K562 (cell line): ENCODE data around the gene PDZD8. TPM values are rescaled to one million over a fixed set of nuclear protein-coding genes. Genes with fewer than 3 reads are reported as not detected.
A peak's percentile ranks its signal among the peaks of the same experiment; 100 is the strongest.

ENCODE experiments used
- ARID1B ChIP-seq: fragments of 450-650 bp; IDR thresholded peaks from 2 replicates; pipeline ENCODE4 v1.6.1; 2016; ENCODE audit warnings: antibody characterized with exemption, mild to moderate bottlenecking, inconsistent platforms
- ARID4B ChIP-seq: sonication (generic); formaldehyde crosslinking; IDR thresholded peaks from 2 replicates; pipeline ENCODE4 v1.8.0; 2022; ENCODE audit warnings: mild to moderate bottlenecking, missing genetic modification reagents
- CEBPG ChIP-seq, 3 experiments: fragments of 200-800 bp in 1 of 3; sonication (Bioruptor generic) in 1 of 3; sonication (generic) in 1 of 3; formaldehyde crosslinking in 1 of 3; IDR thresholded peaks in 2 of 3; conservative IDR thresholded peaks in 1 of 3; 2 replicates each; pipeline versions ENCODE4 v1.6.1 to v1.8.0; 2016 to 2022; ENCODE audit warnings: missing compliant biosample characterization in 2 of 3, missing genetic modification characterization in 2 of 3, mild to moderate bottlenecking in 1 of 3, missing genetic modification reagents in 1 of 3
- EP400 ChIP-seq: fragments of 450-650 bp; IDR thresholded peaks from 2 replicates; pipeline ENCODE4 v1.6.1; 2017; ENCODE audit warnings: antibody characterized with exemption, mild to moderate bottlenecking, moderate library complexity
- HDAC1 ChIP-seq, 2 experiments: fragments of 450-650 bp; IDR thresholded peaks; 2 replicates each; pipeline ENCODE4 v1.6.1; 2016 to 2017; ENCODE audit warnings: inconsistent platforms in 1 of 2, mild to moderate bottlenecking in 1 of 2, moderate library complexity in 1 of 2
- JUND ChIP-seq, 2 experiments: IDR thresholded peaks; 2 replicates in 1 of 2; 3 replicates in 1 of 2; pipeline ENCODE4 v1.6.1; 2011; ENCODE audit warnings: borderline replicate concordance in 2 of 2, low read depth in 2 of 2, low read length in 2 of 2, improper control_type of control experiment in 1 of 2, missing biosample characterization in 1 of 2, missing genetic modification characterization in 1 of 2, missing genetic modification reagents in 1 of 2
- MAX ChIP-seq: sonication (generic); formaldehyde crosslinking; IDR thresholded peaks from 2 replicates; pipeline ENCODE4 v1.9.0; 2022; ENCODE audit warnings: mild to moderate bottlenecking, missing genetic modification reagents
- MEIS2 ChIP-seq: fragments of 450-650 bp; IDR thresholded peaks from 2 replicates; pipeline ENCODE4 v1.6.1; 2014; ENCODE audit warnings: mild to moderate bottlenecking; ENCODE audit not compliant: partially characterized antibody
- PHB ChIP-seq: fragments of 250-450 bp; sonication (Bioruptor Pico); IDR thresholded peaks from 2 replicates; pipeline ENCODE4 v1.5.0; 2021
- PRDM10 ChIP-seq: fragments of 450-650 bp; IDR thresholded peaks from 2 replicates; pipeline ENCODE4 v1.6.1; 2018; ENCODE audit not compliant: partially characterized antibody
- RHOXF2B ChIP-seq: fragments of 250-450 bp; sonication (Bioruptor Pico); conservative IDR thresholded peaks from 2 replicates; pipeline ENCODE4 v1.5.1; 2021
- RNF2 ChIP-seq: sonication (generic); IDR thresholded peaks from 2 replicates; pipeline ENCODE4 v1.6.1; 2016
- TCF7 ChIP-seq: sonication (generic); IDR thresholded peaks from 2 replicates; pipeline ENCODE4 v1.6.1; 2016; ENCODE audit warnings: antibody characterized with exemption, borderline replicate concordance
- ZBTB1 ChIP-seq: sonication (generic); formaldehyde crosslinking; IDR thresholded peaks from 2 replicates; pipeline ENCODE4 v1.8.1; 2023; ENCODE audit warnings: missing genetic modification reagents, low read depth, mild to moderate bottlenecking, borderline replicate concordance
- ZBTB7A ChIP-seq: IDR thresholded peaks from 2 replicates; pipeline ENCODE4 v1.6.1; 2011; ENCODE audit warnings: low read depth, mild to moderate bottlenecking, low read length, moderate library complexity, borderline replicate concordance; ENCODE audit not compliant: control insufficient read depth
- ZFP36 ChIP-seq: fragments of 150-350 bp; IDR thresholded peaks from 2 replicates; pipeline ENCODE4 v1.6.1; 2018; ENCODE audit warnings: low read length, low read depth; ENCODE audit not compliant: partially characterized antibody
- polyA plus RNA-seq, 8 experiments: library from polyadenylated mRNA; depleted of rRNA in 4 of 8; stranded (reverse) in 5 of 8; unstranded in 3 of 8; fragments of >200 nt; fragmentation: Nextera tagmentation in 2 of 8; fragmentation: Illumina TruSeq in 1 of 8; extraction: Ambion mirVana in 2 of 8; extraction: Trizol in 1 of 8; gene quantifications; 2 replicates each; pipeline versions ENCODE4 v1.2.1 to v1.2.3, GENCODE V29; 2011 to 2014; ENCODE audit warnings: inconsistent platforms in 1 of 8, missing spikeins in 1 of 8
- total RNA-seq, 7 experiments: library from RNA; depleted of rRNA in 6 of 7; stranded (reverse); fragments of >200 nt in 6 of 7; fragmentation: Illumina TruSeq in 2 of 7; extraction: Trizol in 2 of 7; gene quantifications; 2 replicates each; pipeline versions ENCODE4 v1.2.1 to v1.2.3, GENCODE V29; 2011 to 2021; ENCODE audit warnings: low replicate concordance in 1 of 7

The PDZD8 gene
- total and polyA plus RNA-seq, 9 of the 15 experiments (the other 6 are each of a cell fraction or from before 2014, with no cell fraction given): 5.5 to 53.4 (median 36.8) TPM

- TF ChIP-seq PRDM10: peak; percentile 48
- TF ChIP-seq MAX: peak; percentile 67
- peak; percentile 95 for TF ChIP-seq ARID1B
- no peak for TF ChIP-seq CEBPG (CRISPR knock-in tag; IDR thresholded peaks at IDR 0.05)
- peak; percentile 13 to 45; a peak in 1 of 4 replicates for TF ChIP-seq CEBPG (tag; conservative IDR thresholded peaks at IDR 0.05 in 1 of 2, IDR thresholded peaks at IDR 0.05 in 1 of 2)
- TF ChIP-seq JUND (IDR thresholded peaks at IDR 0.05; ENCODE audit: borderline replicate concordance, low read depth, low read length): peak; percentile 48; the same call in 1 of the 2 replicates
- TF ChIP-seq JUND (tag; IDR thresholded peaks at IDR 0.05; ENCODE audit: borderline replicate concordance, low read depth, low read length): peak; percentile 52; the same call in 1 of the 3 replicates
- TF ChIP-seq ARID4B (CRISPR knock-in tag): no peak
- 0 out of 2 replicates have a peak, but pooled peaks have one; percentile 27 for TF ChIP-seq TCF7
- peak; percentile 53; the same call in 1 of the 2 replicates for TF ChIP-seq EP400
- peak; percentile 90 for TF ChIP-seq ZFP36
- TF ChIP-seq HDAC1 (IDR thresholded peaks at IDR 0.05): peak in 1 of 2 experiments; percentile 30; a peak in 1 of 4 replicates
- peak; percentile 92 for TF ChIP-seq RNF2
- no peak for TF ChIP-seq RHOXF2B (CRISPR knock-in tag)
- no peak for TF ChIP-seq PHB (CRISPR knock-in tag)
- TF ChIP-seq ZBTB1 (CRISPR knock-in tag): no peak
- peak; percentile 57 for TF ChIP-seq MEIS2
- no peak for TF ChIP-seq ZBTB7A
Observed at GRCh38 chr10:117411479-117412399, 36.5 kb upstream of the PDZD8 start (continued).
